Measurements from ENCODE around the gene GRAP2.

GRCh38 chr22:39872548-39872947, 28.3 kb upstream of the GRAP2 start:
- no peak for TF ChIP-seq CTCF (conservative IDR thresholded peaks at IDR 0.05; ENCODE audit: low read depth in 2 of 2)
- no peak for TF ChIP-seq POLR2AphosphoS5 (IDR thresholded peaks at IDR 0.05; ENCODE audit: low read depth)
- TF ChIP-seq EZH2 (IDR thresholded peaks at IDR 0.05; ENCODE audit: low read depth, unreplicated experiment), result no peak
- TF ChIP-seq, protein P1, sequence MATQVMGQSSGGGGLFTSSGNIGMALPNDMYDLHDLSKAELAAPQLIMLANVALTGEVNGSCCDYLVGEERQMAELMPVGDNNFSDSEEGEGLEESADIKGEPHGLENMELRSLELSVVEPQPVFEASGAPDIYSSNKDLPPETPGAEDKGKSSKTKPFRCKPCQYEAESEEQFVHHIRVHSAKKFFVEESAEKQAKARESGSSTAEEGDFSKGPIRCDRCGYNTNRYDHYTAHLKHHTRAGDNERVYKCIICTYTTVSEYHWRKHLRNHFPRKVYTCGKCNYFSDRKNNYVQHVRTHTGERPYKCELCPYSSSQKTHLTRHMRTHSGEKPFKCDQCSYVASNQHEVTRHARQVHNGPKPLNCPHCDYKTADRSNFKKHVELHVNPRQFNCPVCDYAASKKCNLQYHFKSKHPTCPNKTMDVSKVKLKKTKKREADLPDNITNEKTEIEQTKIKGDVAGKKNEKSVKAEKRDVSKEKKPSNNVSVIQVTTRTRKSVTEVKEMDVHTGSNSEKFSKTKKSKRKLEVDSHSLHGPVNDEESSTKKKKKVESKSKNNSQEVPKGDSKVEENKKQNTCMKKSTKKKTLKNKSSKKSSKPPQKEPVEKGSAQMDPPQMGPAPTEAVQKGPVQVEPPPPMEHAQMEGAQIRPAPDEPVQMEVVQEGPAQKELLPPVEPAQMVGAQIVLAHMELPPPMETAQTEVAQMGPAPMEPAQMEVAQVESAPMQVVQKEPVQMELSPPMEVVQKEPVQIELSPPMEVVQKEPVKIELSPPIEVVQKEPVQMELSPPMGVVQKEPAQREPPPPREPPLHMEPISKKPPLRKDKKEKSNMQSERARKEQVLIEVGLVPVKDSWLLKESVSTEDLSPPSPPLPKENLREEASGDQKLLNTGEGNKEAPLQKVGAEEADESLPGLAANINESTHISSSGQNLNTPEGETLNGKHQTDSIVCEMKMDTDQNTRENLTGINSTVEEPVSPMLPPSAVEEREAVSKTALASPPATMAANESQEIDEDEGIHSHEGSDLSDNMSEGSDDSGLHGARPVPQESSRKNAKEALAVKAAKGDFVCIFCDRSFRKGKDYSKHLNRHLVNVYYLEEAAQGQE (IDR thresholded peaks at IDR 0.05; ENCODE audit: unreplicated experiment), result no peak
- TF ChIP-seq CREB1 (CRISPR knock-in tag; IDR thresholded peaks at IDR 0.05; ENCODE audit: low read depth), result no peak
- TF ChIP-seq EZH2phosphoT487 (IDR thresholded peaks at IDR 0.05; ENCODE audit: unreplicated experiment), result no peak
- TF ChIP-seq JUNB (IDR thresholded peaks at IDR 0.05; ENCODE audit: unreplicated experiment), result no peak
- TF ChIP-seq, protein P2, sequence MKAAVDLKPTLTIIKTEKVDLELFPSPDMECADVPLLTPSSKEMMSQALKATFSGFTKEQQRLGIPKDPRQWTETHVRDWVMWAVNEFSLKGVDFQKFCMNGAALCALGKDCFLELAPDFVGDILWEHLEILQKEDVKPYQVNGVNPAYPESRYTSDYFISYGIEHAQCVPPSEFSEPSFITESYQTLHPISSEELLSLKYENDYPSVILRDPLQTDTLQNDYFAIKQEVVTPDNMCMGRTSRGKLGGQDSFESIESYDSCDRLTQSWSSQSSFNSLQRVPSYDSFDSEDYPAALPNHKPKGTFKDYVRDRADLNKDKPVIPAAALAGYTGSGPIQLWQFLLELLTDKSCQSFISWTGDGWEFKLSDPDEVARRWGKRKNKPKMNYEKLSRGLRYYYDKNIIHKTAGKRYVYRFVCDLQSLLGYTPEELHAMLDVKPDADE (IDR thresholded peaks at IDR 0.05), result no peak
- no peak for TF ChIP-seq STAT1 (IDR thresholded peaks at IDR 0.05; ENCODE audit: unreplicated experiment)
